ENCODE results near the gene SSTR4.
A peak's percentile ranks its signal among the peaks of the same experiment; 100 is the strongest.

SSTR4 gene

GRCh38 chr20:23032750-23033078 is 2.4 kb upstream of the SSTR4 start:
- Histone ChIP-seq H3K9ac (ENCODE audit: low read depth, low read length) (no peak overlapping the region), H3K27me3 (ENCODE audit: control insufficient read depth, insufficient read depth, low read length) (peaks cover 51% of the 10 kb centered on the region), H3K9me3 (ENCODE audit: control insufficient read depth, insufficient read depth, low read length) (no peaks in the 10 kb centered on the region), H3K4me1 (ENCODE audit: control insufficient read depth, insufficient read depth, low read length) (no peaks in the 10 kb centered on the region), H3K36me3 (ENCODE audit: control insufficient read depth, insufficient read depth, low read length) (no peaks in the 10 kb centered on the region), H3K4me3 (ENCODE audit: low read depth, low read length) (no peak overlapping the region)

GRCh38 chr20:23033918-23034317 is 1.2 kb upstream of the SSTR4 start:
- H3K9me3 ChIP-seq (ENCODE audit: control insufficient read depth, insufficient read depth, low read length) = no peaks in the 10 kb centered on the region
- no peak overlapping the region for H3K4me3 ChIP-seq (ENCODE audit: low read depth, low read length)
- H3K27me3 ChIP-seq (ENCODE audit: control insufficient read depth, insufficient read depth, low read length) = peaks cover 61% of the 10 kb centered on the region
- no peaks in the 10 kb centered on the region for H3K4me1 ChIP-seq (ENCODE audit: control insufficient read depth, insufficient read depth, low read length)
- H3K9ac ChIP-seq (ENCODE audit: low read depth, low read length) = no peak overlapping the region
- no peaks in the 10 kb centered on the region for H3K36me3 ChIP-seq (ENCODE audit: control insufficient read depth, insufficient read depth, low read length)

- no peak overlapping the region for H3K9ac ChIP-seq (ENCODE audit: low read depth, low read length)
- H3K27me3 ChIP-seq (ENCODE audit: control insufficient read depth, insufficient read depth, low read length) = peaks cover 64% of the 10 kb centered on the region
- H3K36me3 ChIP-seq (ENCODE audit: control insufficient read depth, insufficient read depth, low read length) = no peaks in the 10 kb centered on the region
- no peaks in the 10 kb centered on the region for H3K4me1 ChIP-seq (ENCODE audit: control insufficient read depth, insufficient read depth, low read length)
- H3K9me3 ChIP-seq (ENCODE audit: control insufficient read depth, insufficient read depth, low read length) = no peaks in the 10 kb centered on the region
- peak overlapping the region; percentile 35 for H3K4me3 ChIP-seq (ENCODE audit: low read depth, low read length)
Measured at GRCh38 chr20:23035731-23036130, 619 bp downstream of the SSTR4 start.

GRCh38 chr20:23036371-23036770 is 1.3 kb downstream of the SSTR4 start:
- peaks cover 64% of the 10 kb centered on the region for H3K27me3 ChIP-seq (ENCODE audit: control insufficient read depth, insufficient read depth, low read length)
- H3K9me3 ChIP-seq (ENCODE audit: control insufficient read depth, insufficient read depth, low read length) = no peaks in the 10 kb centered on the region
- no peaks in the 10 kb centered on the region for H3K36me3 ChIP-seq (ENCODE audit: control insufficient read depth, insufficient read depth, low read length)
- H3K9ac ChIP-seq (ENCODE audit: low read depth, low read length) = no peak overlapping the region
- no peaks in the 10 kb centered on the region for H3K4me1 ChIP-seq (ENCODE audit: control insufficient read depth, insufficient read depth, low read length)
- no peak overlapping the region for H3K4me3 ChIP-seq (ENCODE audit: low read depth, low read length)

DNA sequence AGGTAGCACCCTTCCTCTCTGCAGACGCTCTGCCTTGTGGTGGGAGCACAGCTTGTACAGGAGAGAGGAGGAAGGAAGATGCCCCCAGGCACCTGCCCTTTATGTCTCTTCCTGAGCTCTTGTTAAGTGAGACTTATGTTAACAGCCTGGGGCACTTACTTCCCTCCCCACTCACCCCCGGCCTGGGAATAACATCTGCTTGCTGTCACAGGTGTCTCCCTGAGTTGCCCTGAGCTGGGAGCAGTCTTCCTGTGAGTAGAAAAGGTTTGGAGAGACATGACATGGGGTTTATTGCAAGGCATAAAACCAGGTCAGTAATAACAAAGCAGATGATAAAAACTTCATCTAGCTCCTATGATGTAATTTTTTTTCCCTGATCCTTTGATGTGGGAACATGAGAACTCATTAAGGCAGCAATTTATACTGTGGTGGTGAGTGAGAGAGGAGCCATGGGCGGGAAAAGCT is 1.9 kb downstream of the SSTR4 start:
- H3K9ac ChIP-seq (ENCODE audit: low read depth, low read length) = no peak overlapping the region
- H3K9me3 ChIP-seq (ENCODE audit: control insufficient read depth, insufficient read depth, low read length) = no peaks in the 10 kb centered on the region
- H3K4me1 ChIP-seq (ENCODE audit: control insufficient read depth, insufficient read depth, low read length) = peaks cover 4% of the 10 kb centered on the region
- no peaks in the 10 kb centered on the region for H3K36me3 ChIP-seq (ENCODE audit: control insufficient read depth, insufficient read depth, low read length)
- H3K27me3 ChIP-seq (ENCODE audit: control insufficient read depth, insufficient read depth, low read length) = peaks cover 62% of the 10 kb centered on the region
- H3K4me3 ChIP-seq (ENCODE audit: low read depth, low read length) = no peak overlapping the region

DNA sequence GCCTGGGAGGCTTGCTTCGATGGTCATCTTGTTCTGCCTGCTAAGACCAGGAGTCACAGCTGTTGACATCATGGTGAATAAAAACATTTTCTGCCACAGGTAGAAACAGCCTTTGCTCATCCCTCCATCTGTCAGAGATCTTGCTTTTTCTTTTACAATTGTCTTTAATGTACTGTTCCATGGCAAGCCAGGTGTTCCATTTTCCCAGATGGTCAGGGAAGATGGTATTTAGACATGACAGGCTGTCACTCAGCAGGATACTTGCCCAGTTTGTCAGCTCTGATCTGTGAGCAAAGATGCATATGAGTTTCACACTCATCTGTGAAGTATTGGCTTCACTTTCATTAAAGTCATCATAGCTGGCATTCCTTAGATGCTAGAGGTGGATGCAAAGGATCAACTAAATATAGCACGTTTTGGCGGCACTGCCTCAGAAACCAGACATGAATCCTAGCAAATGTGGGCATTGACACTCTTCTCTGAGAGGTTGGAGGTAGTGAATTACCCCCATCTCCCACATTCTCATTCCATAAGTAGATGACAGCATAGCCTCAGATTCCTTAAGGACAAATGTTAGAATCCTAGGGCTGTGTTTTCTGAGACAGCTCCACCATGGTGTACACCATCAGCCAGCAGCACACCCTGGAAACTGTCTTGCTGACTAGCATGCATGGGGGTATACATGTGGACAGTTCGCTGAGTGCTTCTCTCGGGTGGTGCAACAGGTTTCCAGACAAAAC is 4.2 kb downstream of the SSTR4 start:
- Histone ChIP-seq H3K27me3 (ENCODE audit: control insufficient read depth, insufficient read depth, low read length) (peaks cover 56% of the 10 kb centered on the region), H3K36me3 (ENCODE audit: control insufficient read depth, insufficient read depth, low read length) (no peaks in the 10 kb centered on the region), H3K9ac (ENCODE audit: low read depth, low read length) (no peak overlapping the region), H3K9me3 (ENCODE audit: control insufficient read depth, insufficient read depth, low read length) (no peaks in the 10 kb centered on the region), H3K4me3 (ENCODE audit: low read depth, low read length) (no peak overlapping the region), H3K4me1 (ENCODE audit: control insufficient read depth, insufficient read depth, low read length) (peaks cover 11% of the 10 kb centered on the region)

GRCh38 chr20:23039885-23040508 is 4.9 kb downstream of the SSTR4 start:
- H3K27me3 ChIP-seq (ENCODE audit: control insufficient read depth, insufficient read depth, low read length) = peaks cover 53% of the 10 kb centered on the region

GRCh38 chr20:23042270-23042669 is 7.2 kb downstream of the SSTR4 start:
- no peak overlapping the region for H3K4me3 ChIP-seq (ENCODE audit: low read depth, low read length)
- no peak overlapping the region for H3K9ac ChIP-seq (ENCODE audit: low read depth, low read length)
- no peaks in the 10 kb centered on the region for H3K9me3 ChIP-seq (ENCODE audit: control insufficient read depth, insufficient read depth, low read length)
- H3K27me3 ChIP-seq (ENCODE audit: control insufficient read depth, insufficient read depth, low read length) = peaks cover 47% of the 10 kb centered on the region
- no peaks in the 10 kb centered on the region for H3K36me3 ChIP-seq (ENCODE audit: control insufficient read depth, insufficient read depth, low read length)
- H3K4me1 ChIP-seq (ENCODE audit: control insufficient read depth, insufficient read depth, low read length) = peaks cover 11% of the 10 kb centered on the region

More at GRCh38 chr20:23039885-23040508, 4.9 kb downstream of the SSTR4 start:
- H3K36me3 ChIP-seq (ENCODE audit: control insufficient read depth, insufficient read depth, low read length) = no peaks in the 10 kb centered on the region
- H3K9ac ChIP-seq (ENCODE audit: low read depth, low read length) = no peak overlapping the region
- H3K9me3 ChIP-seq (ENCODE audit: control insufficient read depth, insufficient read depth, low read length) = no peaks in the 10 kb centered on the region
- no peak overlapping the region for H3K4me3 ChIP-seq (ENCODE audit: low read depth, low read length)
- H3K4me1 ChIP-seq (ENCODE audit: control insufficient read depth, insufficient read depth, low read length) = peaks cover 11% of the 10 kb centered on the region

- no peak overlapping the region for H3K4me3 ChIP-seq (ENCODE audit: low read depth, low read length)
- H3K9me3 ChIP-seq (ENCODE audit: control insufficient read depth, insufficient read depth, low read length) = no peaks in the 10 kb centered on the region
- H3K9ac ChIP-seq (ENCODE audit: low read depth, low read length) = no peak overlapping the region
- peaks cover 47% of the 10 kb centered on the region for H3K27me3 ChIP-seq (ENCODE audit: control insufficient read depth, insufficient read depth, low read length)
- no peaks in the 10 kb centered on the region for H3K36me3 ChIP-seq (ENCODE audit: control insufficient read depth, insufficient read depth, low read length)
- peaks cover 11% of the 10 kb centered on the region for H3K4me1 ChIP-seq (ENCODE audit: control insufficient read depth, insufficient read depth, low read length)
Measured at GRCh38 chr20:23043376-23043775, 8.3 kb downstream of the SSTR4 start.

DNA sequence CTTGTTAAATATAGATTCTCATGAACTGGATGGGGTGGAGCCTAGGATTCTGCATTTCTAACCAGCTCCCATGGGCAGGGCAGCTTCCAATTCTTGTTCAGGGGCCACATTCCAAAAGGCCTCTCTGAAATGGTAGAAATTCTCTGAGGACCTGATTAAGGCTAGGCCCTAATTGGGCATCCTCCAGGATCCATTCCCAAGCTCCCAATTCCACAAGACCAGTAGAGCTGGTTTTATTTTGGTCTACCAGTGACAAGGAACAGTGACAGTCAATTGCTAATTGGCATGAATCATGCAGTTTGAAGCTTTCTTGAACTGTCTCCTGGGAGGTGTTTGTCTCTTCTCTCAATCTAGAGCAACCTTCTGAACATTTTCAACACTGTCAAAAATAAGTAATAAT is 11.3 kb downstream of the SSTR4 start:
- Histone ChIP-seq H3K4me3 (ENCODE audit: low read depth, low read length) (no peak overlapping the region), H3K9ac (ENCODE audit: low read depth, low read length) (no peak overlapping the region)

DNA sequence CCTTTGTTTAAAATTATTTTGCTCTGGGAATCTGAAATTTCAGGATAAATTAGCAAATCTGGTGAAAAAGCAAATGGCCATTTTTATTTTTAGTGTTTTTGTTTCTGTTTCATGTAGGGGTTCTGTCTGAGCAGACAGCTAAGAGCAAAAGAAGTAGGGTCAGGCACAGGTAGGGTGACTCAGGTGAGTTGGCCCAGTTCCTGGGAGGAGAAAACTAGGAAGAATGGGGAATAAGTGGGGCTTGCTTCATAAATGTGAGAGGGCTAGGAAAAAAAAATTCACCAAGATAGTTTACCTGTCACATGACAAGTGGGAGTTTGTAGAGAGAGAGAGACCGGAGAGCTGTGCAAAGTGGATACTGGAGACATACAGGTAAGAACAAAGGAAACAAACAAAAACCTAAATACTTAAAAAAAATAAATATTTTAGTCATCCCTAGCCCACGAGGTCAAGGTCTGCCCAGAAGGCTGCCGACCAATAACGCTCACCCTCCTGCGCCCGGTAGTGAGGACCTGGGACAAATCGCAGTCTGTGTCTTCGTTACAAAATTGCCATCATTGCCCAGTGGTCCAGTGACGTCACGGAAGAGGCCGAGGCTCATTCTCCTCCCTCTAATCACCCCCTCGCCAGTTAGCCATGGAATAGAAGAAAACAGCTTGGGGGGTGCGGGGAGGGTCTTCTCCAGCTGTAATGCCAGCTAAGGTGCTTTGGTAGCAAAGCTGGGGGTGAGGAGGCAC is 12.1 kb downstream of the SSTR4 start:
- Histone ChIP-seq H3K27me3 (ENCODE audit: control insufficient read depth, insufficient read depth, low read length) (peaks cover 61% of the 10 kb centered on the region), H3K9me3 (ENCODE audit: control insufficient read depth, insufficient read depth, low read length) (no peaks in the 10 kb centered on the region), H3K9ac (ENCODE audit: low read depth, low read length) (no peak overlapping the region), H3K4me1 (ENCODE audit: control insufficient read depth, insufficient read depth, low read length) (peaks cover 8% of the 10 kb centered on the region), H3K36me3 (ENCODE audit: control insufficient read depth, insufficient read depth, low read length) (no peaks in the 10 kb centered on the region), H3K4me3 (ENCODE audit: low read depth, low read length) (no peak overlapping the region)

More for the DNA sequence above, 11.3 kb downstream of the SSTR4 start:
- no peaks in the 10 kb centered on the region for H3K9me3 ChIP-seq (ENCODE audit: control insufficient read depth, insufficient read depth, low read length)
- peaks cover 11% of the 10 kb centered on the region for H3K4me1 ChIP-seq (ENCODE audit: control insufficient read depth, insufficient read depth, low read length)
- H3K36me3 ChIP-seq (ENCODE audit: control insufficient read depth, insufficient read depth, low read length) = no peaks in the 10 kb centered on the region
- peaks cover 54% of the 10 kb centered on the region for H3K27me3 ChIP-seq (ENCODE audit: control insufficient read depth, insufficient read depth, low read length)

All from iPS-15b (cell line).